Pancreas (tissue), 10 donors: Measurements from ENCODE around the gene ZNF470. TPM values are rescaled to one million over a fixed set of nuclear protein-coding genes. Genes with fewer than 3 reads are reported as not detected.
A peak's percentile ranks its signal among the peaks of the same experiment; 100 is the strongest.

Source experiments
- ATAC-seq, 4 donors: fragments of 200-7000 bp; cut with Tn5 transposase; one replicate each; pipeline versions ENCODE4 v1.8.0 to v1.9.1; 2020; ENCODE audit warnings: mild to moderate bottlenecking in 4 of 4, moderate library complexity in 4 of 4
- DNase-seq, 6 donors: peaks; one replicate each; pipeline ENCODE4 v3.0.0-alpha.2; 2020
- FAIRE-seq: peaks from 2 replicates; lab custom pipeline; 2012; peaks lifted over from hg19 to GRCh38; lab: Jason Lieb, UNC
- H3K27ac ChIP-seq, 4 donors: fragments of 200-600 bp; sonication (generic); 1 replicate in 3 of 4; 2 replicates in 1 of 4; pipeline versions ENCODE4 v1.5.0 to v1.8.0; 2020
- H3K27me3 ChIP-seq, 4 donors: fragments of 200-600 bp; one replicate each; pipeline ENCODE4 v1.8.0; 2021
- H3K36me3 ChIP-seq, 3 donors: fragments of 200-600 bp; sonication (generic) in 1 of 3; one replicate each; pipeline versions ENCODE4 v1.5.0 to v1.8.0; 2020 to 2021
- H3K4me1 ChIP-seq, 3 donors: fragments of 200-600 bp; one replicate each; pipeline ENCODE4 v1.8.0; 2021
- H3K4me3 ChIP-seq, 4 donors: fragments of 200-600 bp; sonication (generic) in 2 of 4; one replicate each; pipeline versions ENCODE4 v1.5.0 to v1.8.0; 2020 to 2021
- H3K9me3 ChIP-seq, 4 donors: fragments of 200-600 bp; one replicate each; pipeline ENCODE4 v1.8.0; 2021
- WGBS, 2 donors: extraction: QIAGEN DNeasy Blood & Tissue Kit; methylation state at CpG; one replicate each; pipeline ENCODE4 v1.1.7; 2013; 5-methylcytosine and 5-hydroxymethylcytosine counted together
- intact Hi-C, 3 donors: fragments of 100-400 bp; cut with DNase I; formaldehyde crosslinking; loops; one replicate each; pipeline versions ENCODE4 v1.11.1 to v1.14.2; 2022
- polyA plus RNA-seq, 2 donors: library from polyadenylated mRNA; stranded (reverse); fragments of 200-250 nt; gene quantifications; one replicate each; pipeline ENCODE4 v1.2.3, GENCODE V29; 2013
- total RNA-seq, 6 donors: library from RNA; stranded (reverse); fragmentation: NEBNext Ultra II Directional in 4 of 6; extraction: Animal tissue kit (Norgen Biotek cat#: 25700) in 4 of 6; gene quantifications; one replicate each; pipeline versions ENCODE4 v1.2.1 to v1.2.4, GENCODE V29; 2021 to 2023
- TF ChIP-seq, protein P1 (sequence below), 4 donors: fragments of 200-600 bp; sonication (generic) in 3 of 4; IDR thresholded peaks; one replicate each; pipeline versions ENCODE4 v1.5.0 to v1.8.0; 2021; ENCODE audit warnings: antibody characterized with exemption in 4 of 4
- donor health status: healthy with polysubstance abuse.
- donor health status: DM: no; HTN: no; CAD: no; lungs with moderate emphysema.
- donor health status: DM: no; HTN: no; CAD: no.
- donor health status: control.
- donor health status: control.
- donor health status: Bipolar disorder and iron deficiency.
- donor health status: DM: yes; HTN: yes; CAD: no.
- donor health status: DM: no; HTN: no; CAD: no.
- donor health status: DM: no; HTN: no; CAD: no.
- donor health status: DM: yes; HTN: yes; CAD: no.

The ZNF470 gene
- total and polyA plus RNA-seq, 8 donors = 1.3 to 3.0 (median 1.6) TPM

DNA sequence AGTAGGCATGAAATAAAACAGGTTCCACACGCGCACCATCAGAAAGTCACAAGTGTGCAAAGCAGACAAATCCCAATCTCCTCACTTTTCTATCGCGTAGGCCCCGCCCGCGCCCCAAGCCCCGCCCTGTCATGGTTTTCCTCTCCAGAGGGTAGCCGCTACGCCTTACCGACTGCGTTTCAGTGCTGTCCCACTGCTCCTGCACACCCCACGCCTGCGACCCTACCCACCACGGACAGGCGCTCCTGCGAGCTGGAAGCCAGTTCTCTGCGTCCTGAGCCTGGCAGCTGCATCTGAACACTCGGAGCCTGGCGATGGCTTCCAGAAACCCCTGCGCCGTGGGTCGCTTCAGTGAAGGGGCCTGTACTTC is 379 bp upstream of the ZNF470 start:
- WGBS, 2 donors = 1% methylated on average over 23 of the region's 23 CpGs
- intact Hi-C loops = no loop called here
- DNase-seq = peak in 5 of 6 donors; percentile 30 to 73 (median 49)
- ATAC-seq = peak; percentile 57 to 76 (median 68)
- FAIRE-seq = no peak
- Histone ChIP-seq H3K4me3 (peak overlapping the region; percentile 57 to 96 (median 87)), H3K4me1 (no peaks in the 10 kb centered on the region), H3K27me3 (no peaks in the 10 kb centered on the region), H3K27ac (peak overlapping the region; percentile 4 to 69 (median 61)), H3K9me3 (peaks cover 0 to 3% (median 0%) of the 10 kb centered on the region in 4 donors), H3K36me3 (peaks cover 0 to 9% (median 6%) of the 10 kb centered on the region in 3 donors)
- TF ChIP-seq, protein P1, sequence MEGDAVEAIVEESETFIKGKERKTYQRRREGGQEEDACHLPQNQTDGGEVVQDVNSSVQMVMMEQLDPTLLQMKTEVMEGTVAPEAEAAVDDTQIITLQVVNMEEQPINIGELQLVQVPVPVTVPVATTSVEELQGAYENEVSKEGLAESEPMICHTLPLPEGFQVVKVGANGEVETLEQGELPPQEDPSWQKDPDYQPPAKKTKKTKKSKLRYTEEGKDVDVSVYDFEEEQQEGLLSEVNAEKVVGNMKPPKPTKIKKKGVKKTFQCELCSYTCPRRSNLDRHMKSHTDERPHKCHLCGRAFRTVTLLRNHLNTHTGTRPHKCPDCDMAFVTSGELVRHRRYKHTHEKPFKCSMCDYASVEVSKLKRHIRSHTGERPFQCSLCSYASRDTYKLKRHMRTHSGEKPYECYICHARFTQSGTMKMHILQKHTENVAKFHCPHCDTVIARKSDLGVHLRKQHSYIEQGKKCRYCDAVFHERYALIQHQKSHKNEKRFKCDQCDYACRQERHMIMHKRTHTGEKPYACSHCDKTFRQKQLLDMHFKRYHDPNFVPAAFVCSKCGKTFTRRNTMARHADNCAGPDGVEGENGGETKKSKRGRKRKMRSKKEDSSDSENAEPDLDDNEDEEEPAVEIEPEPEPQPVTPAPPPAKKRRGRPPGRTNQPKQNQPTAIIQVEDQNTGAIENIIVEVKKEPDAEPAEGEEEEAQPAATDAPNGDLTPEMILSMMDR (IDR thresholded peaks at IDR 0.05) = no peak

DNA sequence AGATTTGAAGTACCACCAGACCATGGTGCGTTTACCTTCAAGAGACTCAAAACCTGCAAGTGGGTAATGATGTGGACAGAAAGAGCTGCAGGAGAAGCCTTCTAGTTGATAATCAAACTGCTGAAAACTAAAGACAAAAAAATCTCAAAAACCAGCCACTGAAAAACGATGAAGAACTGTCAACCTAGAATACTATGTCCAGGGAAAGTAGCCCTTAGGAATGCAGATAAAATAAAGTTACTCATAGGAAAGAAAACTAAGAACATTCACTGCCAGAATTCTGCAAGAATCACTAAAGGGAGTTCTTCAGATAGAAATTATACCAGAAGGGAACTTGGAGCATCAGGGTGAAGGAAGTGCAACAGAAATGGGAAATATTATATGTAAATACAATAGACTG is 5.3 kb downstream of the ZNF470 start:
- intact Hi-C loops = no loop called here
- TF ChIP-seq, protein P1 (IDR thresholded peaks at IDR 0.05) = no peak
- Histone ChIP-seq H3K27ac (no peak overlapping the region), H3K9me3 (peaks cover 1 to 15% (median 4%) of the 10 kb centered on the region in 4 donors), H3K4me1 (no peaks in the 10 kb centered on the region), H3K4me3 (no peak overlapping the region), H3K27me3 (no peaks in the 10 kb centered on the region), H3K36me3 (peaks cover 0 to 39% (median 16%) of the 10 kb centered on the region in 3 donors)
- ATAC-seq (no peak), DNase-seq (no peak), FAIRE-seq (no peak)
- WGBS, 2 donors = 48 to 49% methylated on average over 2 of the region's 2 CpGs

DNA sequence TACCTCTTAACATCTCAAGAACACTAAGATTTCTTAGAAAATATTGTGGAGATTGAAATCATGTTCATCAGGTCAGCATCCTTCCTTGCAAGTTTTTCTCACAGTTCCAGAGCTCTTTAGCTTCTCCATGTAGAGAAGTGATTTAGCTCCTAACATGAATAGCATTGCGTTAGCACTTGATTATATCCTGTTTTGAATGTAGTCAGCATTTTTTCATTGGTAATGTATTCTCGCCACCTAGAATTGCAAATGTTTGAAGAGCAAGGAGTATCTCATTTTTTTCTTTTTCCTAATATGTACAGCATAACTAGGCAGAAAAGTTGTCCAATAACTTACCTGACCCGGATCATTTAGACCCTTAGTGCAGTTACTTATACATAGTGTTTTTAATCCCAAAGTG is 6.6 kb downstream of the ZNF470 start:
- Histone ChIP-seq H3K4me1 (no peaks in the 10 kb centered on the region), H3K36me3 (peaks cover 0 to 39% (median 16%) of the 10 kb centered on the region in 3 donors), H3K27ac (no peak overlapping the region), H3K27me3 (no peaks in the 10 kb centered on the region), H3K4me3 (no peak overlapping the region), H3K9me3 (peaks cover 3 to 28% (median 5%) of the 10 kb centered on the region in 4 donors)
- FAIRE-seq = no peak
- no peak for ATAC-seq
- TF ChIP-seq, protein P1 (IDR thresholded peaks at IDR 0.05) = no peak
- WGBS, 2 donors = 96 to 97% methylated on average over 3 of the region's 3 CpGs
- DNase-seq = no peak
- intact Hi-C loops = no loop called here

DNA sequence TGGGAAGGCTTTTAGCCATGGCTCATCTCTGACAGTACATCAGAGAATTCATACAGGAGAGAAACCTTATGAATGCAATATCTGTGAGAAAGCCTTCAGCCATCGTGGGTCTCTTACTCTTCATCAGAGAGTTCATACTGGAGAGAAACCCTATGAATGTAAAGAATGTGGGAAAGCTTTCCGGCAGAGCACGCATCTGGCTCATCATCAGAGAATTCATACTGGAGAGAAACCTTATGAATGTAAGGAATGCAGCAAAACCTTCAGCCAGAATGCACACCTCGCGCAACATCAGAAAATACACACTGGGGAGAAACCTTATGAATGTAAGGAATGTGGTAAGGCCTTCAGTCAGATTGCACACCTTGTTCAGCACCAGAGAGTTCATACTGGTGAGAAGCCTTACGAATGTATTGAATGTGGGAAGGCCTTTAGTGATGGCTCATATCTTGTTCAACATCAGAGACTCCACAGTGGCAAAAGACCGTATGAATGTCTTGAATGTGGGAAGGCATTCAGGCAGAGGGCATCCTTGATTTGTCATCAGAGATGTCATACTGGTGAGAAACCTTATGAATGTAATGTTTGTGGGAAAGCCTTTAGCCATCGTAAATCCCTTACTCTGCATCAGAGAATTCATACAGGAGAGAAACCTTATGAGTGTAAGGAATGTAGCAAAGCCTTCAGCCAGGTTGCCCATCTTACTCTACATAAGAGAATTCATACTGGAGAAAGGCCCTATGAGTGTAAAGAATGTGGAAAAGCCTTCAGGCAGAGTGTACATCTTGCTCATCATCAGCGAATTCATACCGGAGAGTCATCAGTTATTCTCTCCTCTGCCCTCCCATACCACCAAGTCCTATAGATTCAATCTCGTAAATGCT is 10.7 kb downstream of the ZNF470 start:
- Histone ChIP-seq H3K27ac (no peak overlapping the region), H3K27me3 (no peaks in the 10 kb centered on the region), H3K4me3 (no peak overlapping the region), H3K36me3 (peaks cover 0 to 30% (median 11%) of the 10 kb centered on the region in 3 donors), H3K4me1 (no peaks in the 10 kb centered on the region), H3K9me3 (peaks cover 3 to 32% (median 11%) of the 10 kb centered on the region in 4 donors)
- WGBS, 2 donors = 95 to 98% methylated on average over 11 of the region's 11 CpGs
- DNase-seq (no peak), FAIRE-seq (no peak), ATAC-seq (no peak)
- intact Hi-C loops = no loop called here
- TF ChIP-seq, protein P1 (IDR thresholded peaks at IDR 0.05) = no peak

DNA sequence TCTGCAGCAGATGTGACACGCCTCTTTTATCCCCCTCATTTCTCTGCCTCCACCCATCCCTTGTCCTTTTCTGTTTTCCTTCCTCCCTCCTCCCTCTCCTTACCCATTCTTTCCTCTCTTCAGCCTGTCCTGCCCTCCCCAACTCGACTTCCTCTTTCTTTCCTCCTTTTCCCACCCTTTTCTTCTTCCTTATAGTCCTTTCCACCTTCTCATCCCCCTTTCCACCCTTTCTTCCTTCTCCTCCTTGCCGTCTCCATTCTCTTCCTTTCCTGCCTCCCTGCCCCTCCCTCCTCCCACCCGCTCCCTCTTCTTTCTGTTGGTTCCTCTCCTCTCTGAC is 27.1 kb downstream of the ZNF470 start:
- DNase-seq (no peak), FAIRE-seq (no peak), ATAC-seq (no peak)
- no peaks in the 10 kb centered on the region for H3K36me3 ChIP-seq
- no peak overlapping the region for H3K27ac ChIP-seq
- H3K27me3 ChIP-seq = no peaks in the 10 kb centered on the region
- TF ChIP-seq, protein P1 (IDR thresholded peaks at IDR 0.05) = no peak
- no peak overlapping the region for H3K4me3 ChIP-seq
- H3K4me1 ChIP-seq = no peaks in the 10 kb centered on the region
- H3K9me3 ChIP-seq = no peaks in the 10 kb centered on the region
- intact Hi-C loops = no loop called here
- WGBS, 2 donors = 55 to 56% methylated on average over 4 of the region's 4 CpGs
